RWPE2 (cell line): ENCODE measurements around the gene FBXL15.

Experiments
- ATAC-seq: fragments of 200-7000 bp; cut with Tn5 transposase; 3 replicates; pipeline ENCODE4 v1.9.1; 2021; ENCODE audit warnings: low read depth
- DNase-seq: peaks from one replicate; pipeline ENCODE4 v3.0.0-alpha.2; 2020; ENCODE audit warnings: low spot score
- H3K27ac ChIP-seq: fragments of 450-650 bp; 2 replicates; pipeline ENCODE4 v1.5.1; 2017; ENCODE audit warnings: mild to moderate bottlenecking; ENCODE audit not compliant: poor library complexity, severe bottlenecking
- H3K27me3 ChIP-seq: fragments of 250-450 bp; sonication (Bioruptor Pico); 2 replicates; pipeline ENCODE4 v1.5.1; 2021; ENCODE audit warnings: mild to moderate bottlenecking, moderate library complexity; ENCODE audit not compliant: insufficient read depth, poor library complexity, severe bottlenecking
- H3K36me3 ChIP-seq: fragments of 250-450 bp; sonication (Bioruptor Pico); 2 replicates; pipeline ENCODE4 v1.5.1; 2020; ENCODE audit warnings: low read depth, mild to moderate bottlenecking, moderate library complexity
- H3K4me1 ChIP-seq: fragments of 250-450 bp; sonication (Bioruptor Pico); 2 replicates; pipeline ENCODE4 v1.5.1; 2021; ENCODE audit warnings: mild to moderate bottlenecking, moderate library complexity; ENCODE audit not compliant: insufficient read depth, poor library complexity, severe bottlenecking
- H3K4me3 ChIP-seq: fragments of 250-450 bp; sonication (Bioruptor Pico); 2 replicates; pipeline ENCODE4 v1.5.1; 2021; ENCODE audit warnings: mild to moderate bottlenecking, moderate library complexity; ENCODE audit not compliant: severe bottlenecking
- H3K9me3 ChIP-seq: fragments of 250-450 bp; sonication (Bioruptor Pico); 2 replicates; pipeline ENCODE4 v1.5.1; 2021; ENCODE audit warnings: mild to moderate bottlenecking, moderate library complexity; ENCODE audit not compliant: severe bottlenecking
- CTCF ChIP-seq: fragments of 450-650 bp; IDR thresholded peaks from one replicate; pipeline ENCODE4 v1.5.1; 2017; ENCODE audit warnings: mild to moderate bottlenecking, moderate library complexity; ENCODE audit not compliant: poor library complexity, severe bottlenecking

Gene FBXL15

GRCh38 chr10:102465466-102465865, 44.8 kb downstream of the FBXL15 start:
- Histone ChIP-seq H3K36me3 (no peaks in the 10 kb centered on the region), H3K4me1 (peaks cover 3% of the 10 kb centered on the region), H3K4me3 (no peak overlapping the region), H3K27ac (no peak overlapping the region), H3K27me3 (no peaks in the 10 kb centered on the region), H3K9me3 (no peaks in the 10 kb centered on the region)
- DNase-seq = no peak
- no peak for ATAC-seq
- no peak for TF ChIP-seq CTCF

DNA sequence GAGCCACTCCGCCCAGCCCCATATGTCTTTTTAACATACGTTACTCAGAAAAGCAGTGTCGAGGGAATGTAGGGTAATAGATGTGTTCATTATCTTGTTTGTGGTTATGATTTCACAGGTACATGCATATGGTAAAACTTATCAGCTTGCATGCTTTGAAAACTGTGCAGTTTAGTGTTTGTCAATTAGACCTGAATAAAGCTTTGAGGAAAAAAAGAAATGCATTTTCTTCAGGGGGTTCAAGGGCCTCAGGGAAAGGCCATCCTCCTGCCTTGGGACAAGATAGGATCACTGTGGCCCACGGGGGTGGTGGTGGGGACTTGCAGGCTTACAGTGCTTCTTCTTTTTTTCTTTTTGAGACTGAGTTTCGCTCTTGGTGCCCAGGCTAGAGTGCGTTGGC, 46.7 kb downstream of the FBXL15 start:
- TF ChIP-seq CTCF = no peak
- H3K36me3 ChIP-seq = no peaks in the 10 kb centered on the region
- no peaks in the 10 kb centered on the region for H3K9me3 ChIP-seq
- no peaks in the 10 kb centered on the region for H3K4me1 ChIP-seq
- no peak overlapping the region for H3K27ac ChIP-seq
- no peak for ATAC-seq
- H3K4me3 ChIP-seq = no peak overlapping the region
- DNase-seq = no peak
- H3K27me3 ChIP-seq = no peaks in the 10 kb centered on the region

GRCh38 chr10:102467971-102468438, 47.4 kb downstream of the FBXL15 start:
- Histone ChIP-seq H3K36me3 (no peaks in the 10 kb centered on the region), H3K27ac (no peak overlapping the region), H3K4me1 (no peaks in the 10 kb centered on the region), H3K9me3 (no peaks in the 10 kb centered on the region), H3K27me3 (no peaks in the 10 kb centered on the region), H3K4me3 (no peak overlapping the region)
- DNase-seq = no peak
- no peak for TF ChIP-seq CTCF
- no peak for ATAC-seq

DNA sequence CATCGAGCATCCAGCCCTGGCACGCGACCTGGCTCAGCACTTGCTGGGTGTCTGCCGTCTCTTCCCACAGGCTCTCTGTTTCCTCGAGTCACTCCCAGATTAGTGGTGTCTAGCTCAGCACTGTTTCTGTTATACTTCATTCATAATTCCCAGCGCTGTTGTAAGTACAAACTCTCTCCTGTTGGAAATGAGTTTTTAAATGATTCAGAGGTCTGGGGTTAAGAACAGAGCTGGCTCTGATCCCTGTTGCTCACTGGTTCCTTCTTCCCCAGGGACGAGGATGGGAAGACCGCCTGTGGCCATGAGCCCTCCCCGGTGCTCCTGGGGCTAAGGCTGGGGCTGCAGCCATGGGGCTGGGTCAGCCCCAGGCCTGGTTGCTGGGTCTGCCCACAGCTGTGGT, 48.0 kb downstream of the FBXL15 start:
- H3K4me1 ChIP-seq = no peaks in the 10 kb centered on the region
- no peak overlapping the region for H3K27ac ChIP-seq
- H3K4me3 ChIP-seq = no peak overlapping the region
- no peaks in the 10 kb centered on the region for H3K9me3 ChIP-seq
- no peaks in the 10 kb centered on the region for H3K27me3 ChIP-seq
- TF ChIP-seq CTCF = no peak
- no peaks in the 10 kb centered on the region for H3K36me3 ChIP-seq
- no peak for DNase-seq
- ATAC-seq = no peak

GRCh38 chr10:102470579-102471546, 50.2 kb downstream of the FBXL15 start:
- H3K36me3 ChIP-seq = no peaks in the 10 kb centered on the region; the same call in 1 of the 2 replicates
- H3K4me3 ChIP-seq = no peak overlapping the region
- H3K4me1 ChIP-seq = no peaks in the 10 kb centered on the region
- DNase-seq (no peak), ATAC-seq (no peak)
- H3K27ac ChIP-seq = no peak overlapping the region
- H3K9me3 ChIP-seq = no peaks in the 10 kb centered on the region
- TF ChIP-seq CTCF = no peak
- H3K27me3 ChIP-seq = no peaks in the 10 kb centered on the region
